HG02678 (cell line): Measurements from ENCODE around the gene CACNB4.

Experiments used
- ATAC-seq: cut with Tn5 transposase; IDR thresholded peaks from one replicate; pipeline ENCODE4 v1.9.1; 2021; ENCODE audit warnings: mild to moderate bottlenecking, moderate library complexity; ENCODE audit not compliant: unreplicated experiment

CACNB4 gene

GRCh38 chr2:151872463-151872862 is 226.4 kb downstream of the CACNB4 start:
- no peak for ATAC-seq

DNA sequence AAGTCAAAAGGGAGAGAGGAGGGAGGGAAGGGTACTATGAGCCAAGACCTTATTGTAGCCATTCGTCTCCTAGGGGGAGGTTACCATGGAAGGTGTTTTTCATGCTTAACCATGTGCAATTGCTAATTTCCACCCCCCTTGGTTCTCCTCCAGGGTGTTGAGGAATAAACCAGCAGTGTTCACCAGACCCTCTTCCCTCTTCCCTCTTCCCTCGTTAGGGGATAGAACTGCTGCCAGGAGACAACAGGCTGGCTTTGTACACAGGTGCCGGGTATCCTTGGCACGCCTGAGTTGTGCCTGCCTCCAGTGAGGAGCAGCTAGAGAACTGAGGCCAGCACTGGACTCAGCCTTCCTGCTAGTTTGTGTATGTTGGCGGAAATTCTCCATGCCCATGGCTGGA is 229.6 kb downstream of the CACNB4 start:
- no peak for ATAC-seq

- ATAC-seq = peak; percentile 99
Observed at GRCh38 chr2:151862700-151863099, 236.1 kb downstream of the CACNB4 start.

GRCh38 chr2:151861174-151861573 is 237.7 kb downstream of the CACNB4 start:
- ATAC-seq = no peak

- no peak for ATAC-seq
Observed at GRCh38 chr2:151860613-151861146, 238.2 kb downstream of the CACNB4 start.

- no peak for ATAC-seq
Observed at GRCh38 chr2:151860210-151860609, 238.6 kb downstream of the CACNB4 start.

- no peak for ATAC-seq
Observed at GRCh38 chr2:151857650-151858049, 241.2 kb downstream of the CACNB4 start.

DNA sequence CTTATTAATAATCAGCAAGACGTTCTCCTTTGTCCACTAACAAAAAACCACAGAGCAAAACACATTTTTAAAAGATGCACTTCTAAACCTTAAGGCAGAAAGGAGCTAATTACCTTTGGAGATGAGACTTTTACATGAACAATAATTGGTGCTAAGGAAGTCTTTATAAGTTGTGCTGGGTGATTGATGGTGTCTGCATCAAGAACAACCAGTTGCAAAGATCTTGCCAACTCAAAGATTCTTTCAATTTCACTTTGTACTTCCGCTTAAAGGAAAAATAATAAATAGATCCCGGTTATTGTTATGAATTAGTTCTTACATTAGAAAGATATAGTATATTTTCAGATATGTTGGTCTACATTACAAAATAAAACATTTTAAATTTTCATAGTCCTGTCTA is 243.7 kb downstream of the CACNB4 start:
- ATAC-seq = no peak

- ATAC-seq = no peak
Observed at GRCh38 chr2:151853070-151853758, 245.6 kb downstream of the CACNB4 start.

DNA sequence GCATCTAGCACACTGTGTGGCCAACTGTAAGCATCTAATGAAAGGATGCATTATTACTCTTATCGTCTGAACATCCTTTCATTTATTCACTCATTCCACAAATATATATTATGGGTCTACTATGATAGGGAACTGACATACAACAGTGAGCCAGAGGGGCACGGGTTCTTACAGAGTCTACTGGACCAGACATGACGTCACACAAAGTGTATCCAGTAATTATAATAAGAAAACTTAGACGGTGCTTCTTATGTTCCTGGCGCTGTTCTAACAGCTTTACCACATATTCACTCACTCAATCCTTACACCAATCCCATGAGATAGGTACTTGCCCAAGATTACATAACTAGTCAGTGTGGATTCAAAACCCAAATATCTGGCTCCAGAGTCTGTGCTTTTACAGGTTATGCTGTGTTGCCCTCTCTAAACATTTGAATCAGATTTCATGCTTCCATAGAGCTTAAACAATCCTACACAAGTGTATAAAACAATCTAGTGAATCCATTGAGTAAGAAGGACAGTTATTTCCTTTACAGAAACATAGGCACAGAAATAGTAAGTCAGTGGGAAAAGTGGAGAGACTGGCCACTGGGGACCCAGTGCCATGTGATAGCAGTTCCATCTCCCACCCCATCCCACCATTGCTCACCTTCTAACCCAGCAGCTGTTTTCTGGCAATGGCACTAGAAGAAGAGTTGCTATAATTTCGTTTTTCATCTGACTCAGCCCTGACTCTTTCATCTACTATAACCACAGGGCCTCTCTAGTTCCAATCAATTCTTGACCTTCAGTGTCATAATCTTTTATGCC is 246.4 kb downstream of the CACNB4 start:
- no peak for ATAC-seq

DNA sequence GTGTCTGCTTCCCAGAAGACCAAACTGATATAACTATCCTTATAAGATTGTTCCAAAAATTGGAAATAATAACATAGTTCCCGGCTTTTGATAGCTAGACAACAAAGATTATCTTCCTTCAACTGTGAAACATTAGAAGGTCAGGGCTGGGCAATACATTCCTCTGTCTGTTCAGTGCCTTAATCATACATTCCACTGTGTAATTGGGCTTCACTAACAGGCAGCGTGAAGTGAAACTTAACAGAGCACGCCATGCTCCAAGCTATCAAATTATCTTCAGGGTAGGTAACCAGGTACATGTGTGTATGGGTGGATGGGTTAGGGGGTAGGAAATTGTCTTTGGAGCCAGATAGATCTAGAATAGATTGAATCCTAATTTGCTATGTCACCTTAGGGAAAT is 247.1 kb downstream of the CACNB4 start:
- no peak for ATAC-seq

DNA sequence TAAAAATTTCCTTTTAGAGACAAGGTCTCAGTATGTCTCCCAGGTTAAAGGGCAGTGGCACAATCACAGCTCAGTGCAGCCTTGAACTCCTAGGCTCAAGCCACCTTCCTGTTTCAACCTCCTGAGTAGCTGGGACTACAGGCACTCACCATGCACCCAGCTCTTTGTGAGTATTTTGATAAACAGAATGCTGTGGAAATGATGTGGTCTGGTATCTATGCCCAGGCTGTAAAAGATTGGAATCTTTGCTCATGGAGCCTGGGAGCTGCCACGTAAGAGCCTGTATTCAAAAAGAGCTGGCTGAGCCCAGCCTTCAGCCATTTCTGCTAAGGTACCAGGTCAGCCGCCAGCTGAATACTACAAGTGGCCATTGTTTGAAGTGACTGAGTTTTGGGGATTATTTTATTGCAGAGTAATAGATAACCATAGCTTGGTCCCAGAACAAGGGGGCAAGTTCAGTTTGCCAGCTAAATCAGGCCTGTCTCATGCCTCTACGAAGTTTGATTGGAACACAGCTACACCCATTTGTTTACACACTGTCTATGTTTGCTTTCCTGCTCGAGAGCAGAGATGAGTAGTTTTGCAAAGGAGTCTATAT is 249.3 kb downstream of the CACNB4 start:
- ATAC-seq = no peak

GRCh38 chr2:151845884-151846283 is 253.0 kb downstream of the CACNB4 start:
- ATAC-seq = peak; percentile 56

- peak; percentile 3 for ATAC-seq
Observed at GRCh38 chr2:151845481-151845880, 253.4 kb downstream of the CACNB4 start.

- no peak for ATAC-seq
Observed at GRCh38 chr2:151844211-151844896, 254.5 kb downstream of the CACNB4 start.

DNA sequence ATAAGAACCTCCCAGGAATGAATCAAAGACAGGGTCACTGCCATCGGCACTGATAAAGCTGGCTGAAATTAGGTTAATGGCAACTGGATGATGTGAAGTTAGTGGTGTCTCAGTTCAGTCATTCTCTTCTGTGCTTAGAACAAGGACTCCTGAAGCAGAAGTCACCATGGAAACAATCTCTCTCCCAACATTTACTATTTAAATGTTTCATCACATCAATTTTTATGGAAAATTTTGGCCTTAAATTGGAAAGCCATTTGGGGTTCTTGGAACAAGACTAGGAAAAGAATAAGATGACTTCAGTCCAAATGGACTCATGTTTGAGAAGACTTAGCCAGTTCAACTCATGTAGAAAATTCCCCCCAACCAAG is 255.2 kb downstream of the CACNB4 start:
- ATAC-seq = no peak

- peak; percentile 30 for ATAC-seq
Observed at GRCh38 chr2:151842830-151843690, 255.8 kb downstream of the CACNB4 start.

GRCh38 chr2:151841047-151841424 is 257.8 kb downstream of the CACNB4 start:
- ATAC-seq = no peak

DNA sequence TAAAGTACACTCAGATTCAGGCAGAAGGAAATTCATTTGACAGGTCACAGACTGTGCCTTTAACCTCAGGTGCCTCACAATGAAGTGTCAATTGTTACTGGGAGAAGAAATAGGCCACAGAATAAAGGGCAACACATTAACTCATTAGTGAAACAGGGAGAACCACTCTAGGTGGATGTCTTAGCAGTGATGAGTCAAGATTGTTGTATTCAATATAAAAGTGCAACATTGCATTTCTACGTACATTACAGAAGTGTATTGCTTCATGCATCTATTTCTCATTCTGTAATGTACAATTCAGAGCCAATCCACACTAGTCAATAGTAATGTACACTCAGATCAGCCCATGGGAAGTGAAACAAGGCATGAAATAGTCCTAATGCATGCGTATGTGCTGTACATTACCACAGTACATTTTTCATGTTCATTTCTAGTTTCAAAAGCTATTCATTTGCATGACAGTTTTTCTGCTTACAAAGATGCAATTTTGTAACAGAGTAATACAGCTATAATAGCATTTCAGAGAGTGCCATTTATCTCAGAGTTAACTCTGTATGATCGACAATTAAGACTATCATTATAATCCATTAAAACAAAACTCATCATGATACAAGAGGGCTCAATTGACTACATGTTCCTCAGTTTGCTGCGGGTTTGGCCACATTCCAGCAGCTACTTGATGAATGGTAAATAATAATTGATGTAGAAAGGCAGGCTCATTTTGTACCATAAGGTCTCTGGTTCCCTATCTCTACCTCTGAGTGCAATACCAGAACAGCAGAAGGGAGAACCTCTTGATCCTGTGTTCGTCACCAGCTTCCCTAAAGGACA is 258.4 kb downstream of the CACNB4 start:
- peak; percentile 97 for ATAC-seq
